SJSA1 (cell line): ENCODE measurements around the gene NRXN3. TPM values are rescaled to one million over a fixed set of nuclear protein-coding genes. Genes with fewer than 3 reads are reported as not detected.

Experiments
- DNase-seq, 2 experiments: peaks; one replicate each; pipeline ENCODE4 v3.0.0-alpha.2; 2015 to 2020; ENCODE audit warnings: low spot score in 2 of 2, low read depth in 1 of 2
- H3K27ac ChIP-seq: fragments of 250-450 bp; sonication (Bioruptor Pico); 2 replicates; pipeline ENCODE4 v1.5.1; 2020; ENCODE audit warnings: mild to moderate bottlenecking, moderate library complexity
- H3K27me3 ChIP-seq: fragments of 250-450 bp; sonication (Bioruptor Pico); replicated peaks from 2 replicates; pipeline ENCODE4 v1.5.1; 2020; ENCODE audit warnings: mild to moderate bottlenecking, moderate library complexity
- H3K36me3 ChIP-seq: fragments of 250-450 bp; sonication (Bioruptor Pico); 2 replicates; pipeline ENCODE4 v1.5.1; 2020; ENCODE audit warnings: mild to moderate bottlenecking
- H3K4me1 ChIP-seq: fragments of 250-450 bp; sonication (Bioruptor Pico); replicated peaks from 2 replicates; pipeline ENCODE4 v1.6.1; 2021; ENCODE audit warnings: mild to moderate bottlenecking
- H3K4me3 ChIP-seq: fragments of 250-450 bp; sonication (Bioruptor Pico); 2 replicates; pipeline ENCODE4 v1.5.1; 2020; ENCODE audit warnings: mild to moderate bottlenecking
- H3K9me3 ChIP-seq: fragments of 250-450 bp; sonication (Bioruptor Pico); replicated peaks from 2 replicates; pipeline ENCODE4 v1.5.1; 2020; ENCODE audit warnings: mild to moderate bottlenecking
- total RNA-seq: library from RNA; depleted of rRNA; stranded (reverse); fragments of >200 nt; shearing (Covaris generic); gene quantifications from 2 replicates; pipeline ENCODE4 v1.2.3, GENCODE V29; 2014

NRXN3 gene
- total RNA-seq, 1 experiment from 2014 or later, result 1.0 TPM

- DNase-seq, result no peak
- Histone ChIP-seq H3K4me3 (no peak overlapping the region), H3K27me3 (no peaks in the 10 kb centered on the region), H3K9me3 (no peaks in the 10 kb centered on the region), H3K36me3 (no peaks in the 10 kb centered on the region), H3K27ac (no peak overlapping the region), H3K4me1 (peaks cover 3% of the 10 kb centered on the region; the same call in 1 of the 2 replicates)
Measured at GRCh38 chr14:78788467-78789360, 618.5 kb downstream of the NRXN3 start.

GRCh38 chr14:78790271-78790670 lies 620.1 kb downstream of the NRXN3 start:
- H3K27ac ChIP-seq, result no peak overlapping the region
- DNase-seq, result no peak
- H3K9me3 ChIP-seq, result no peaks in the 10 kb centered on the region
- H3K27me3 ChIP-seq, result no peaks in the 10 kb centered on the region
- no peaks in the 10 kb centered on the region for H3K36me3 ChIP-seq
- H3K4me1 ChIP-seq, result peaks cover under 1% of the 10 kb centered on the region; the same call in 1 of the 2 replicates
- no peak overlapping the region for H3K4me3 ChIP-seq

GRCh38 chr14:78798757-78799156 lies 628.6 kb downstream of the NRXN3 start:
- DNase-seq, result peak; percentile 4 to 51
- H3K27me3 ChIP-seq, result no peaks in the 10 kb centered on the region
- H3K27ac ChIP-seq, result 0 out of 2 replicates have a peak overlapping the region, but pooled peaks have one; percentile 29
- H3K36me3 ChIP-seq, result no peaks in the 10 kb centered on the region
- peaks cover 13% of the 10 kb centered on the region for H3K4me1 ChIP-seq
- H3K4me3 ChIP-seq, result no peak overlapping the region
- H3K9me3 ChIP-seq, result no peaks in the 10 kb centered on the region; the same call in 1 of the 2 replicates

GRCh38 chr14:78805570-78805969 lies 635.4 kb downstream of the NRXN3 start:
- Histone ChIP-seq H3K4me3 (no peak overlapping the region), H3K4me1 (no peaks in the 10 kb centered on the region), H3K27ac (no peak overlapping the region), H3K9me3 (no peaks in the 10 kb centered on the region; the same call in 1 of the 2 replicates), H3K36me3 (no peaks in the 10 kb centered on the region), H3K27me3 (no peaks in the 10 kb centered on the region)
- DNase-seq, result no peak

GRCh38 chr14:78823035-78823434 lies 652.9 kb downstream of the NRXN3 start:
- Histone ChIP-seq H3K36me3 (no peaks in the 10 kb centered on the region), H3K4me1 (peaks cover 38% of the 10 kb centered on the region)

GRCh38 chr14:78823516-78823915 lies 653.3 kb downstream of the NRXN3 start:
- Histone ChIP-seq H3K27ac (0 out of 2 replicates have a peak overlapping the region, but pooled peaks have one; percentile 63), H3K4me3 (no peak overlapping the region), H3K36me3 (no peaks in the 10 kb centered on the region), H3K9me3 (no peaks in the 10 kb centered on the region), H3K27me3 (no peaks in the 10 kb centered on the region), H3K4me1 (peaks cover 38% of the 10 kb centered on the region)
- no peak for DNase-seq

More at GRCh38 chr14:78823035-78823434, 652.9 kb downstream of the NRXN3 start:
- no peak overlapping the region for H3K4me3 ChIP-seq
- peak overlapping the region; percentile 63 for H3K27ac ChIP-seq
- H3K9me3 ChIP-seq, result no peaks in the 10 kb centered on the region
- no peaks in the 10 kb centered on the region for H3K27me3 ChIP-seq
- no peak for DNase-seq

- Histone ChIP-seq H3K27me3 (no peaks in the 10 kb centered on the region), H3K4me3 (no peak overlapping the region), H3K9me3 (no peaks in the 10 kb centered on the region), H3K4me1 (peaks cover 23% of the 10 kb centered on the region), H3K27ac (no peak overlapping the region), H3K36me3 (no peaks in the 10 kb centered on the region)
- DNase-seq, result no peak
Measured at GRCh38 chr14:78829274-78829673, 659.1 kb downstream of the NRXN3 start.

GRCh38 chr14:78834766-78835451 lies 664.7 kb downstream of the NRXN3 start:
- H3K4me1 ChIP-seq, result no peaks in the 10 kb centered on the region
- H3K36me3 ChIP-seq, result no peaks in the 10 kb centered on the region
- DNase-seq, result no peak
- no peak overlapping the region for H3K4me3 ChIP-seq
- H3K27ac ChIP-seq, result no peak overlapping the region
- H3K27me3 ChIP-seq, result no peaks in the 10 kb centered on the region
- H3K9me3 ChIP-seq, result no peaks in the 10 kb centered on the region

- H3K27me3 ChIP-seq, result no peaks in the 10 kb centered on the region; the same call in 1 of the 2 replicates
- no peak for DNase-seq
- no peaks in the 10 kb centered on the region for H3K4me1 ChIP-seq
- H3K27ac ChIP-seq, result no peak overlapping the region
- no peaks in the 10 kb centered on the region for H3K9me3 ChIP-seq
- no peak overlapping the region for H3K4me3 ChIP-seq
- H3K36me3 ChIP-seq, result no peaks in the 10 kb centered on the region
Measured at GRCh38 chr14:78835909-78836308, 665.7 kb downstream of the NRXN3 start.

- Histone ChIP-seq H3K4me1 (no peaks in the 10 kb centered on the region), H3K27ac (no peak overlapping the region), H3K27me3 (no peaks in the 10 kb centered on the region; the same call in 1 of the 2 replicates), H3K9me3 (no peaks in the 10 kb centered on the region), H3K4me3 (no peak overlapping the region), H3K36me3 (no peaks in the 10 kb centered on the region)
- DNase-seq, result peak; percentile 44 to 67
Measured at GRCh38 chr14:78836777-78837176, 666.6 kb downstream of the NRXN3 start.

GRCh38 chr14:78838959-78839358 lies 668.8 kb downstream of the NRXN3 start:
- Histone ChIP-seq H3K4me3 (no peak overlapping the region), H3K9me3 (no peaks in the 10 kb centered on the region), H3K27ac (no peak overlapping the region), H3K27me3 (no peaks in the 10 kb centered on the region; the same call in 1 of the 2 replicates), H3K36me3 (no peaks in the 10 kb centered on the region), H3K4me1 (no peaks in the 10 kb centered on the region)
- DNase-seq, result no peak

- no peaks in the 10 kb centered on the region for H3K9me3 ChIP-seq
- no peaks in the 10 kb centered on the region; the same call in 1 of the 2 replicates for H3K27me3 ChIP-seq
- no peaks in the 10 kb centered on the region for H3K36me3 ChIP-seq
- H3K4me1 ChIP-seq, result no peaks in the 10 kb centered on the region
- H3K27ac ChIP-seq, result no peak overlapping the region
- no peak overlapping the region for H3K4me3 ChIP-seq
- DNase-seq, result no peak
Measured at GRCh38 chr14:78840898-78841297, 670.7 kb downstream of the NRXN3 start.

- Histone ChIP-seq H3K4me3 (no peak overlapping the region), H3K36me3 (no peaks in the 10 kb centered on the region), H3K9me3 (no peaks in the 10 kb centered on the region), H3K27me3 (no peaks in the 10 kb centered on the region), H3K27ac (no peak overlapping the region), H3K4me1 (no peaks in the 10 kb centered on the region)
- DNase-seq, result no peak
Measured at GRCh38 chr14:78847801-78848200, 677.6 kb downstream of the NRXN3 start.
